AG04450 (cell line): ENCODE measurements around the gene C2CD2. TPM values are rescaled to one million over a fixed set of nuclear protein-coding genes. Genes with fewer than 3 reads are reported as not detected.

ENCODE experiments used
- CTCF ChIA-PET: fragments of 300-600, 350-600 bp; formaldehyde crosslinking; extraction: SDS; loops from one replicate; lab custom pipeline; 2022; ENCODE audit warnings: antibody characterized with exemption, inconsistent platforms; lab: Charles Lee
- POLR2A ChIA-PET: fragments of 350-600 bp; formaldehyde crosslinking; extraction: SDS; loops from one replicate; lab custom pipeline; 2021; ENCODE audit warnings: antibody characterized with exemption, inconsistent platforms; lab: Yijun Ruan, JAX
- DNase-seq: peaks from one replicate; pipeline ENCODE4 v3.0.0-alpha.2; 2011; ENCODE audit warnings: low read depth, low spot score
- H3K27ac ChIP-seq: one replicate; pipeline ENCODE4 v1.5.1; 2012; ENCODE audit warnings: low read depth, low read length, control low read depth
- H3K27me3 ChIP-seq: one replicate; pipeline ENCODE4 v1.6.0; 2012; ENCODE audit warnings: low read length; ENCODE audit not compliant: control insufficient read depth, insufficient read depth
- H3K4me3 ChIP-seq: 2 replicates; pipeline ENCODE4 v1.5.1; 2011; ENCODE audit warnings: mild to moderate bottlenecking, low read depth, low read length, control low read depth
- H3K9me3 ChIP-seq: 2 replicates; pipeline ENCODE4 v1.5.1; 2012; ENCODE audit warnings: low read length; ENCODE audit not compliant: control insufficient read depth, insufficient read depth
- CTCF ChIP-seq: IDR thresholded peaks from 2 replicates; pipeline ENCODE4 v1.5.1; 2011; ENCODE audit warnings: low read depth, low read length, control low read depth, inconsistent platforms
- polyA plus RNA-seq: library from polyadenylated mRNA; depleted of rRNA; stranded (reverse); fragments of >200 nt; gene quantifications from 2 replicates; pipeline ENCODE4 v1.2.3, GENCODE V29; 2011

Gene C2CD2
- polyA plus RNA-seq, 1 experiment: 25.4 TPM

GRCh38 chr21:41874611-41875010 lies 79.2 kb downstream of the C2CD2 start:
- DNase-seq: no peak
- no peak overlapping the region for H3K27ac ChIP-seq
- H3K27me3 ChIP-seq: no peaks in the 10 kb centered on the region
- no peaks in the 10 kb centered on the region for H3K9me3 ChIP-seq
- H3K4me3 ChIP-seq: no peak overlapping the region
- POLR2A ChIA-PET: no interaction called here
- CTCF ChIA-PET: interaction anchor here (1.5 kb wide), 1 partner anchor 243 kb away, joined by 5 read pairs; no protein-coding TSS in a partner anchor
- no peak for TF ChIP-seq CTCF

- Histone ChIP-seq H3K27me3 (no peaks in the 10 kb centered on the region), H3K4me3 (no peak overlapping the region), H3K9me3 (no peaks in the 10 kb centered on the region), H3K27ac (no peak overlapping the region)
- POLR2A ChIA-PET: no interaction called here
- no peak for DNase-seq
- no peak for TF ChIP-seq CTCF
- CTCF ChIA-PET: no interaction called here
Measured at GRCh38 chr21:41873426-41873825, 80.4 kb downstream of the C2CD2 start.

GRCh38 chr21:41873005-41873404 lies 80.8 kb downstream of the C2CD2 start:
- ChIA-PET CTCF (no interaction called here), POLR2A (no interaction called here)
- no peak overlapping the region for H3K27ac ChIP-seq
- H3K4me3 ChIP-seq: no peak overlapping the region
- H3K9me3 ChIP-seq: no peaks in the 10 kb centered on the region
- TF ChIP-seq CTCF: no peak
- H3K27me3 ChIP-seq: no peaks in the 10 kb centered on the region
- no peak for DNase-seq

- Histone ChIP-seq H3K4me3 (no peak overlapping the region), H3K27ac (no peak overlapping the region), H3K27me3 (no peaks in the 10 kb centered on the region), H3K9me3 (no peaks in the 10 kb centered on the region)
- ChIA-PET CTCF (interaction anchor here (0.8 kb wide), 1 partner anchor 55 kb away, joined by 3 read pairs; no protein-coding TSS in a partner anchor), POLR2A (no interaction called here)
- no peak for TF ChIP-seq CTCF
- DNase-seq: no peak
Measured at GRCh38 chr21:41871293-41872030, 82.4 kb downstream of the C2CD2 start.

- no peaks in the 10 kb centered on the region for H3K27me3 ChIP-seq
- no peaks in the 10 kb centered on the region for H3K9me3 ChIP-seq
- no peak for TF ChIP-seq CTCF
- no peak overlapping the region for H3K27ac ChIP-seq
- DNase-seq: no peak
- ChIA-PET CTCF (interaction anchor here (1.2 kb wide), 1 partner anchor 53 kb away, joined by 3 read pairs; no protein-coding TSS in a partner anchor), POLR2A (no interaction called here)
- no peak overlapping the region for H3K4me3 ChIP-seq
Measured at GRCh38 chr21:41869771-41870170, 84.0 kb downstream of the C2CD2 start.
